Measurements from ENCODE around the gene NEDD4L. TPM values are rescaled to one million over a fixed set of nuclear protein-coding genes. Genes with fewer than 3 reads are reported as not detected.

The NEDD4L gene
- total and polyA plus RNA-seq, 2 donors (not counting 1 experiment from before 2014, with no cell fraction given): 10.3 to 25.7 TPM

- no CpG with 5 or more reads among the region's 2 CpGs for WGBS (ENCODE audit: insufficient coverage)
- H3K4me3 Mint-ChIP-seq: no peak overlapping the region
- H3K27me3 Mint-ChIP-seq: no peaks in the 10 kb centered on the region
- H3K4me1 ChIP-seq (ENCODE audit: control insufficient read depth in 2 of 2, insufficient read depth in 2 of 2, low read length in 2 of 2): no peaks in the 10 kb centered on the region
- H3K9ac ChIP-seq (ENCODE audit: low read length): no peak overlapping the region
- no peak overlapping the region for H3K4me3 ChIP-seq (ENCODE audit: control extremely low read depth in 1 of 5, extremely low read depth in 1 of 5, insufficient read depth in 1 of 5, low read depth in 2 of 5, low read length in 4 of 5)
- H3K36me3 ChIP-seq (replicated peaks in 1 of 2; ENCODE audit: control extremely low read depth in 1 of 2, control insufficient read depth in 1 of 2, extremely low read depth in 1 of 2, insufficient read depth in 2 of 2, low read length in 1 of 2): no peaks in the 10 kb centered on the region
- no peak for TF ChIP-seq CTCF (IDR thresholded peaks at IDR 0.05)
- TF ChIP-seq EZH2 (IDR thresholded peaks at IDR 0.05; ENCODE audit: borderline replicate concordance, insufficient read depth, low read depth, low read length, poor library complexity, severe bottlenecking): no peak
- no peak overlapping the region for H3K27ac Mint-ChIP-seq
- no peak for DNase-seq
- peaks cover 0 to 2% (median 0%) of the 10 kb centered on the region in 3 donors for H3K9me3 ChIP-seq (ENCODE audit: control extremely low read depth in 1 of 3, control insufficient read depth in 2 of 3, insufficient read depth in 1 of 3, low read length in 2 of 3)
- CTCF ChIA-PET: no interaction called here
- no peak overlapping the region for H3K4me2 ChIP-seq (replicated peaks; ENCODE audit: low read depth, low read length, poor library complexity, severe bottlenecking)
- POLR2A ChIA-PET: no interaction called here
- intact Hi-C loops (cut with micrococcal nuclease): no loop called here
- peaks cover 13% of the 10 kb centered on the region for H3K4me1 Mint-ChIP-seq
- no peak overlapping the region for H2AFZ ChIP-seq (ENCODE audit: insufficient read depth, low read depth, low read length, poor library complexity, severe bottlenecking)
- H3K27ac ChIP-seq (ENCODE audit: low read length in 2 of 2): no peak overlapping the region
- H4K20me1 ChIP-seq (ENCODE audit: control insufficient read depth, insufficient read depth, low read length, poor library complexity, severe bottlenecking): no peaks in the 10 kb centered on the region
- H3K79me2 ChIP-seq (ENCODE audit: control insufficient read depth, insufficient read depth, low read length): no peaks in the 10 kb centered on the region
- H3K9me3 Mint-ChIP-seq (ENCODE audit: insufficient read depth): peaks cover 2% of the 10 kb centered on the region
- no peak for ATAC-seq (ENCODE audit: low read depth)
- H3K27me3 ChIP-seq (replicated peaks in 1 of 4; ENCODE audit: control extremely low read depth in 1 of 4, control insufficient read depth in 3 of 4, insufficient read depth in 4 of 4, low read length in 3 of 4): no peaks in the 10 kb centered on the region
These were observed 187.9 kb downstream of the NEDD4L start for GRCh38 chr18:58231930-58232329.

- no peaks in the 10 kb centered on the region for H3K27me3 ChIP-seq (replicated peaks in 1 of 4; ENCODE audit: control extremely low read depth in 1 of 4, control insufficient read depth in 3 of 4, insufficient read depth in 4 of 4, low read length in 3 of 4)
- H3K4me2 ChIP-seq (replicated peaks; ENCODE audit: low read depth, low read length, poor library complexity, severe bottlenecking): no peak overlapping the region
- Mint-ChIP-seq H3K4me3 (no peak overlapping the region), H3K27me3 (no peaks in the 10 kb centered on the region), H3K27ac (no peak overlapping the region), H3K4me1 (peaks cover 12% of the 10 kb centered on the region), H3K9me3 (ENCODE audit: insufficient read depth) (peaks cover 2% of the 10 kb centered on the region)
- no peak overlapping the region for H3K4me3 ChIP-seq (ENCODE audit: control extremely low read depth in 1 of 5, extremely low read depth in 1 of 5, insufficient read depth in 1 of 5, low read depth in 2 of 5, low read length in 4 of 5)
- no peak for ATAC-seq (ENCODE audit: low read depth)
- DNase-seq: no peak
- H3K27ac ChIP-seq (ENCODE audit: low read length in 2 of 2): no peak overlapping the region
- no peaks in the 10 kb centered on the region for H3K4me1 ChIP-seq (ENCODE audit: control insufficient read depth in 2 of 2, insufficient read depth in 2 of 2, low read length in 2 of 2)
- no peak overlapping the region for H3K9ac ChIP-seq (ENCODE audit: low read length)
- H3K9me3 ChIP-seq (ENCODE audit: control extremely low read depth in 1 of 3, control insufficient read depth in 2 of 3, insufficient read depth in 1 of 3, low read length in 2 of 3): peaks cover 0 to 2% (median 0%) of the 10 kb centered on the region in 3 donors
- WGBS (ENCODE audit: insufficient coverage): 100% methylated on average over 1 of the region's 5 CpGs
- H4K20me1 ChIP-seq (ENCODE audit: control insufficient read depth, insufficient read depth, low read length, poor library complexity, severe bottlenecking): no peaks in the 10 kb centered on the region
- H2AFZ ChIP-seq (ENCODE audit: insufficient read depth, low read depth, low read length, poor library complexity, severe bottlenecking): no peak overlapping the region
- POLR2A ChIA-PET: no interaction called here
- no peaks in the 10 kb centered on the region for H3K79me2 ChIP-seq (ENCODE audit: control insufficient read depth, insufficient read depth, low read length)
- TF ChIP-seq CTCF (IDR thresholded peaks at IDR 0.05) (no peak), EZH2 (IDR thresholded peaks at IDR 0.05; ENCODE audit: borderline replicate concordance, insufficient read depth, low read depth, low read length, poor library complexity, severe bottlenecking) (no peak)
- CTCF ChIA-PET: no interaction called here
- H3K36me3 ChIP-seq (replicated peaks in 1 of 2; ENCODE audit: control extremely low read depth in 1 of 2, control insufficient read depth in 1 of 2, extremely low read depth in 1 of 2, insufficient read depth in 2 of 2, low read length in 1 of 2): no peaks in the 10 kb centered on the region
- intact Hi-C loops (cut with micrococcal nuclease): no loop called here
These were observed 188.6 kb downstream of the NEDD4L start for GRCh38 chr18:58232668-58233067.

Data from B cell (primary cell).